Measurements from ENCODE around the gene ADH1B. TPM values are rescaled to one million over a fixed set of nuclear protein-coding genes. Genes with fewer than 3 reads are reported as not detected.

Gene ADH1B
- total and polyA plus RNA-seq, 2 experiments from 2014 or later, result not detected

- no peaks in the 10 kb centered on the region; the same call in 1 of the 3 replicates for H3K36me3 Mint-ChIP-seq (ENCODE audit: low read depth)
- peaks cover 10% of the 10 kb centered on the region; the same call in 1 of the 2 replicates for H3K4me1 ChIP-seq (ENCODE audit: insufficient read depth)
- H3K4me3 Mint-ChIP-seq, result no peak overlapping the region
- H3K27me3 Mint-ChIP-seq (ENCODE audit: insufficient read depth, low read depth, poor library complexity), result no peaks in the 10 kb centered on the region
- no peak overlapping the region for H3K27ac Mint-ChIP-seq
- H3K27me3 ChIP-seq (ENCODE audit: insufficient read depth), result no peaks in the 10 kb centered on the region
- H2AFZ ChIP-seq, result no peak overlapping the region
- H3K4me2 ChIP-seq, result no peak overlapping the region
- DNase-seq (ENCODE audit: low spot score), result no peak
- H3K27ac ChIP-seq (ENCODE audit: low read depth), result no peak overlapping the region
- H3K36me3 ChIP-seq (ENCODE audit: insufficient read depth), result no peaks in the 10 kb centered on the region
- no peaks in the 10 kb centered on the region for H3F3A ChIP-seq (replicated peaks; ENCODE audit: low read depth)
- H3K9me3 Mint-ChIP-seq, result peaks cover 2% of the 10 kb centered on the region; the same call in 1 of the 3 replicates
- peaks cover 5% of the 10 kb centered on the region; the same call in 1 of the 2 replicates for H3K9me2 ChIP-seq (ENCODE audit: insufficient read depth)
- H3K4me1 Mint-ChIP-seq, result peaks cover 7% of the 10 kb centered on the region
- TF ChIP-seq EZH2phosphoT487 (IDR thresholded peaks at IDR 0.05; ENCODE audit: unreplicated experiment) (no peak), NANOG (IDR thresholded peaks at IDR 0.05; ENCODE audit: borderline replicate concordance) (no peak), CREB1 (CRISPR knock-in tag; IDR thresholded peaks at IDR 0.05; ENCODE audit: low read depth) (no peak), STAT1 (IDR thresholded peaks at IDR 0.05; ENCODE audit: unreplicated experiment) (no peak), CTCF (conservative IDR thresholded peaks at IDR 0.05; ENCODE audit: low read depth in 2 of 2) (no peak), ZNF331 (CRISPR knock-in tag; IDR thresholded peaks at IDR 0.05; ENCODE audit: low read depth) (no peak), EZH2 (IDR thresholded peaks at IDR 0.05; ENCODE audit: low read depth, unreplicated experiment) (no peak), JUNB (IDR thresholded peaks at IDR 0.05; ENCODE audit: unreplicated experiment) (no peak), ZNF114 (CRISPR knock-in tag; IDR thresholded peaks at IDR 0.05) (no peak), POLR2AphosphoS5 (IDR thresholded peaks at IDR 0.05; ENCODE audit: low read depth) (no peak)
- TF ChIP-seq, protein P1, sequence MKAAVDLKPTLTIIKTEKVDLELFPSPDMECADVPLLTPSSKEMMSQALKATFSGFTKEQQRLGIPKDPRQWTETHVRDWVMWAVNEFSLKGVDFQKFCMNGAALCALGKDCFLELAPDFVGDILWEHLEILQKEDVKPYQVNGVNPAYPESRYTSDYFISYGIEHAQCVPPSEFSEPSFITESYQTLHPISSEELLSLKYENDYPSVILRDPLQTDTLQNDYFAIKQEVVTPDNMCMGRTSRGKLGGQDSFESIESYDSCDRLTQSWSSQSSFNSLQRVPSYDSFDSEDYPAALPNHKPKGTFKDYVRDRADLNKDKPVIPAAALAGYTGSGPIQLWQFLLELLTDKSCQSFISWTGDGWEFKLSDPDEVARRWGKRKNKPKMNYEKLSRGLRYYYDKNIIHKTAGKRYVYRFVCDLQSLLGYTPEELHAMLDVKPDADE (IDR thresholded peaks at IDR 0.05), result no peak
- TF ChIP-seq, protein P2, sequence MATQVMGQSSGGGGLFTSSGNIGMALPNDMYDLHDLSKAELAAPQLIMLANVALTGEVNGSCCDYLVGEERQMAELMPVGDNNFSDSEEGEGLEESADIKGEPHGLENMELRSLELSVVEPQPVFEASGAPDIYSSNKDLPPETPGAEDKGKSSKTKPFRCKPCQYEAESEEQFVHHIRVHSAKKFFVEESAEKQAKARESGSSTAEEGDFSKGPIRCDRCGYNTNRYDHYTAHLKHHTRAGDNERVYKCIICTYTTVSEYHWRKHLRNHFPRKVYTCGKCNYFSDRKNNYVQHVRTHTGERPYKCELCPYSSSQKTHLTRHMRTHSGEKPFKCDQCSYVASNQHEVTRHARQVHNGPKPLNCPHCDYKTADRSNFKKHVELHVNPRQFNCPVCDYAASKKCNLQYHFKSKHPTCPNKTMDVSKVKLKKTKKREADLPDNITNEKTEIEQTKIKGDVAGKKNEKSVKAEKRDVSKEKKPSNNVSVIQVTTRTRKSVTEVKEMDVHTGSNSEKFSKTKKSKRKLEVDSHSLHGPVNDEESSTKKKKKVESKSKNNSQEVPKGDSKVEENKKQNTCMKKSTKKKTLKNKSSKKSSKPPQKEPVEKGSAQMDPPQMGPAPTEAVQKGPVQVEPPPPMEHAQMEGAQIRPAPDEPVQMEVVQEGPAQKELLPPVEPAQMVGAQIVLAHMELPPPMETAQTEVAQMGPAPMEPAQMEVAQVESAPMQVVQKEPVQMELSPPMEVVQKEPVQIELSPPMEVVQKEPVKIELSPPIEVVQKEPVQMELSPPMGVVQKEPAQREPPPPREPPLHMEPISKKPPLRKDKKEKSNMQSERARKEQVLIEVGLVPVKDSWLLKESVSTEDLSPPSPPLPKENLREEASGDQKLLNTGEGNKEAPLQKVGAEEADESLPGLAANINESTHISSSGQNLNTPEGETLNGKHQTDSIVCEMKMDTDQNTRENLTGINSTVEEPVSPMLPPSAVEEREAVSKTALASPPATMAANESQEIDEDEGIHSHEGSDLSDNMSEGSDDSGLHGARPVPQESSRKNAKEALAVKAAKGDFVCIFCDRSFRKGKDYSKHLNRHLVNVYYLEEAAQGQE (IDR thresholded peaks at IDR 0.05; ENCODE audit: unreplicated experiment), result no peak
- TF ChIP-seq, protein P3, sequence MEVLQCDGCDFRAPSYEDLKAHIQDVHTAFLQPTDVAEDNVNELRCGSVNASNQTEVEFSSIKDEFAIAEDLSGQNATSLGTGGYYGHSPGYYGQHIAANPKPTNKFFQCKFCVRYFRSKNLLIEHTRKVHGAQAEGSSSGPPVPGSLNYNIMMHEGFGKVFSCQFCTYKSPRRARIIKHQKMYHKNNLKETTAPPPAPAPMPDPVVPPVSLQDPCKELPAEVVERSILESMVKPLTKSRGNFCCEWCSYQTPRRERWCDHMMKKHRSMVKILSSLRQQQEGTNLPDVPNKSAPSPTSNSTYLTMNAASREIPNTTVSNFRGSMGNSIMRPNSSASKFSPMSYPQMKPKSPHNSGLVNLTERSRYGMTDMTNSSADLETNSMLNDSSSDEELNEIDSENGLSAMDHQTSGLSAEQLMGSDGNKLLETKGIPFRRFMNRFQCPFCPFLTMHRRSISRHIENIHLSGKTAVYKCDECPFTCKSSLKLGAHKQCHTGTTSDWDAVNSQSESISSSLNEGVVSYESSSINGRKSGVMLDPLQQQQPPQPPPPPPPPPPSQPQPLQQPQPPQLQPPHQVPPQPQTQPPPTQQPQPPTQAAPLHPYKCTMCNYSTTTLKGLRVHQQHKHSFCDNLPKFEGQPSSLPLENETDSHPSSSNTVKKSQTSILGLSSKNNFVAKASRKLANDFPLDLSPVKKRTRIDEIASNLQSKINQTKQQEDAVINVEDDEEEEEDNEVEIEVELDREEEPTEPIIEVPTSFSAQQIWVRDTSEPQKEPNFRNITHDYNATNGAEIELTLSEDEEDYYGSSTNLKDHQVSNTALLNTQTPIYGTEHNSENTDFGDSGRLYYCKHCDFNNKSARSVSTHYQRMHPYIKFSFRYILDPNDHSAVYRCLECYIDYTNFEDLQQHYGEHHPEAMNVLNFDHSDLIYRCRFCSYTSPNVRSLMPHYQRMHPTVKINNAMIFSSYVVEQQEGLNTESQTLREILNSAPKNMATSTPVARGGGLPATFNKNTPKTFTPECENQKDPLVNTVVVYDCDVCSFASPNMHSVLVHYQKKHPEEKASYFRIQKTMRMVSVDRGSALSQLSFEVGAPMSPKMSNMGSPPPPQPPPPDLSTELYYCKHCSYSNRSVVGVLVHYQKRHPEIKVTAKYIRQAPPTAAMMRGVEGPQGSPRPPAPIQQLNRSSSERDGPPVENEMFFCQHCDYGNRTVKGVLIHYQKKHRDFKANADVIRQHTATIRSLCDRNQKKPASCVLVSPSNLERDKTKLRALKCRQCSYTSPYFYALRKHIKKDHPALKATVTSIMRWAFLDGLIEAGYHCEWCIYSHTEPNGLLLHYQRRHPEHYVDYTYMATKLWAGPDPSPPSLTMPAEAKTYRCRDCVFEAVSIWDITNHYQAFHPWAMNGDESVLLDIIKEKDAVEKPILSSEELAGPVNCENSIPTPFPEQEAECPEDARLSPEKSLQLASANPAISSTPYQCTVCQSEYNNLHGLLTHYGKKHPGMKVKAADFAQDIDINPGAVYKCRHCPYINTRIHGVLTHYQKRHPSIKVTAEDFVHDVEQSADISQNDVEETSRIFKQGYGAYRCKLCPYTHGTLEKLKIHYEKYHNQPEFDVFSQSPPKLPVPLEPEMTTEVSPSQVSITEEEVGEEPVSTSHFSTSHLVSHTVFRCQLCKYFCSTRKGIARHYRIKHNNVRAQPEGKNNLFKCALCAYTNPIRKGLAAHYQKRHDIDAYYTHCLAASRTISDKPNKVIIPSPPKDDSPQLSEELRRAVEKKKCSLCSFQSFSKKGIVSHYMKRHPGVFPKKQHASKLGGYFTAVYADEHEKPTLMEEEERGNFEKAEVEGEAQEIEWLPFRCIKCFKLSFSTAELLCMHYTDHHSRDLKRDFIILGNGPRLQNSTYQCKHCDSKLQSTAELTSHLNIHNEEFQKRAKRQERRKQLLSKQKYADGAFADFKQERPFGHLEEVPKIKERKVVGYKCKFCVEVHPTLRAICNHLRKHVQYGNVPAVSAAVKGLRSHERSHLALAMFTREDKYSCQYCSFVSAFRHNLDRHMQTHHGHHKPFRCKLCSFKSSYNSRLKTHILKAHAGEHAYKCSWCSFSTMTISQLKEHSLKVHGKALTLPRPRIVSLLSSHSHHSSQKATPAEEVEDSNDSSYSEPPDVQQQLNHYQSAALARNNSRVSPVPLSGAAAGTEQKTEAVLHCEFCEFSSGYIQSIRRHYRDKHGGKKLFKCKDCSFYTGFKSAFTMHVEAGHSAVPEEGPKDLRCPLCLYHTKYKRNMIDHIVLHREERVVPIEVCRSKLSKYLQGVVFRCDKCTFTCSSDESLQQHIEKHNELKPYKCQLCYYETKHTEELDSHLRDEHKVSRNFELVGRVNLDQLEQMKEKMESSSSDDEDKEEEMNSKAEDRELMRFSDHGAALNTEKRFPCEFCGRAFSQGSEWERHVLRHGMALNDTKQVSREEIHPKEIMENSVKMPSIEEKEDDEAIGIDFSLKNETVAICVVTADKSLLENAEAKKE (CRISPR knock-in tag; IDR thresholded peaks at IDR 0.05), result no peak
- no peak overlapping the region for H3K4me3 ChIP-seq
- no peaks in the 10 kb centered on the region for H3K79me2 ChIP-seq (replicated peaks; ENCODE audit: insufficient read depth)
- H4K20me1 ChIP-seq (replicated peaks; ENCODE audit: insufficient read depth), result no peaks in the 10 kb centered on the region
- ATAC-seq, result no peak
Measured at GRCh38 chr4:99276417-99276816, 44.8 kb downstream of the ADH1B start.

Measured in GM23338 (cell line).